Activated effector memory CD4-positive, alpha-beta T cell treated with Interleukin-2 at 50 U/mL for 16 hours (primary cell): ENCODE data around the gene TP53I11.

ENCODE experiments used
- DNase-seq: peaks from one replicate; pipeline ENCODE4 v3.0.0-alpha.2; 2020

Gene TP53I11

GRCh38 chr11:44978274-44978960, 27.7 kb upstream of the TP53I11 start:
- no peak for DNase-seq

GRCh38 chr11:44977493-44977984, 26.9 kb upstream of the TP53I11 start:
- no peak for DNase-seq

GRCh38 chr11:44976576-44976975, 25.9 kb upstream of the TP53I11 start:
- no peak for DNase-seq

GRCh38 chr11:44974402-44975000, 23.8 kb upstream of the TP53I11 start:
- no peak for DNase-seq

- DNase-seq = no peak
These were observed 23.1 kb upstream of the TP53I11 start for GRCh38 chr11:44973632-44974401.

GRCh38 chr11:44972746-44973435, 22.2 kb upstream of the TP53I11 start:
- no peak for DNase-seq

GRCh38 chr11:44971185-44971584, 20.5 kb upstream of the TP53I11 start:
- DNase-seq = no peak

- no peak for DNase-seq
These were observed 19.6 kb upstream of the TP53I11 start for GRCh38 chr11:44970293-44970692.

- no peak for DNase-seq
These were observed 19.1 kb upstream of the TP53I11 start for GRCh38 chr11:44969651-44970252.

- DNase-seq = no peak
These were observed 17.8 kb upstream of the TP53I11 start for GRCh38 chr11:44968510-44968909.

- DNase-seq = no peak
These were observed 17.3 kb upstream of the TP53I11 start for GRCh38 chr11:44967930-44968496.

GRCh38 chr11:44966694-44967093, 16.0 kb upstream of the TP53I11 start:
- DNase-seq = no peak

GRCh38 chr11:44964526-44965209, 14.0 kb upstream of the TP53I11 start:
- DNase-seq = no peak

GRCh38 chr11:44963948-44964347, 13.3 kb upstream of the TP53I11 start:
- DNase-seq = no peak

- DNase-seq = no peak
These were observed 12.5 kb upstream of the TP53I11 start for GRCh38 chr11:44963136-44963535.

GRCh38 chr11:44962464-44962863, 11.8 kb upstream of the TP53I11 start:
- DNase-seq = no peak

- no peak for DNase-seq
These were observed 9.6 kb upstream of the TP53I11 start for GRCh38 chr11:44960200-44960845.

GRCh38 chr11:44959064-44959463, 8.4 kb upstream of the TP53I11 start:
- no peak for DNase-seq

GRCh38 chr11:44957776-44958564, 7.3 kb upstream of the TP53I11 start:
- no peak for DNase-seq

GRCh38 chr11:44957040-44957515, 6.4 kb upstream of the TP53I11 start:
- no peak for DNase-seq
